ENCODE measurements around the gene GALNT10.

DNA sequence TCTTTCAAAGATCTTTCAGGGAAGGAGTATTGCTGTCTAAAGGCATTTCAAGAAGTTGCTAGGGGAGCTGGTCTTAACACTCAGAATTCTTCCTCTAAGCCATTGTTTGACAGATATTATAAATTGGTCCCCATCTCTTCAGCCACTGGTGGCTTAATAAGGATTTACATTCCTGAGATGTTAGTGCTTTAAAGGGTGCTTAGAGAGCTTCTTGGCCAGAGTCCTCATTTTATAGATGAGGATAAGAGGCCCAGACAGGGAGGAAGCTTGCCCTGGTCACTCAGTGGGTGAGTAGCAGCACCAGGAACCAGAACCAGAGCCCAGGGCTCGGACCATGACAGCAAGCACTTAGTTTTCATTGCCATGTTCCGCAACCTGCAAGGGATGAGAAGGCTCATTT, 53.2 kb downstream of the GALNT10 start:
- TF ChIP-seq, protein P1, sequence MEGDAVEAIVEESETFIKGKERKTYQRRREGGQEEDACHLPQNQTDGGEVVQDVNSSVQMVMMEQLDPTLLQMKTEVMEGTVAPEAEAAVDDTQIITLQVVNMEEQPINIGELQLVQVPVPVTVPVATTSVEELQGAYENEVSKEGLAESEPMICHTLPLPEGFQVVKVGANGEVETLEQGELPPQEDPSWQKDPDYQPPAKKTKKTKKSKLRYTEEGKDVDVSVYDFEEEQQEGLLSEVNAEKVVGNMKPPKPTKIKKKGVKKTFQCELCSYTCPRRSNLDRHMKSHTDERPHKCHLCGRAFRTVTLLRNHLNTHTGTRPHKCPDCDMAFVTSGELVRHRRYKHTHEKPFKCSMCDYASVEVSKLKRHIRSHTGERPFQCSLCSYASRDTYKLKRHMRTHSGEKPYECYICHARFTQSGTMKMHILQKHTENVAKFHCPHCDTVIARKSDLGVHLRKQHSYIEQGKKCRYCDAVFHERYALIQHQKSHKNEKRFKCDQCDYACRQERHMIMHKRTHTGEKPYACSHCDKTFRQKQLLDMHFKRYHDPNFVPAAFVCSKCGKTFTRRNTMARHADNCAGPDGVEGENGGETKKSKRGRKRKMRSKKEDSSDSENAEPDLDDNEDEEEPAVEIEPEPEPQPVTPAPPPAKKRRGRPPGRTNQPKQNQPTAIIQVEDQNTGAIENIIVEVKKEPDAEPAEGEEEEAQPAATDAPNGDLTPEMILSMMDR (IDR thresholded peaks at IDR 0.05) = no peak
- TF ChIP-seq POLR2A (IDR thresholded peaks at IDR 0.05) = no peak
